ENCODE data around the gene ZNF292.

GRCh38 chr6:87257975-87258374 is 102.6 kb downstream of the ZNF292 start:
- TF ChIP-seq, protein P1, sequence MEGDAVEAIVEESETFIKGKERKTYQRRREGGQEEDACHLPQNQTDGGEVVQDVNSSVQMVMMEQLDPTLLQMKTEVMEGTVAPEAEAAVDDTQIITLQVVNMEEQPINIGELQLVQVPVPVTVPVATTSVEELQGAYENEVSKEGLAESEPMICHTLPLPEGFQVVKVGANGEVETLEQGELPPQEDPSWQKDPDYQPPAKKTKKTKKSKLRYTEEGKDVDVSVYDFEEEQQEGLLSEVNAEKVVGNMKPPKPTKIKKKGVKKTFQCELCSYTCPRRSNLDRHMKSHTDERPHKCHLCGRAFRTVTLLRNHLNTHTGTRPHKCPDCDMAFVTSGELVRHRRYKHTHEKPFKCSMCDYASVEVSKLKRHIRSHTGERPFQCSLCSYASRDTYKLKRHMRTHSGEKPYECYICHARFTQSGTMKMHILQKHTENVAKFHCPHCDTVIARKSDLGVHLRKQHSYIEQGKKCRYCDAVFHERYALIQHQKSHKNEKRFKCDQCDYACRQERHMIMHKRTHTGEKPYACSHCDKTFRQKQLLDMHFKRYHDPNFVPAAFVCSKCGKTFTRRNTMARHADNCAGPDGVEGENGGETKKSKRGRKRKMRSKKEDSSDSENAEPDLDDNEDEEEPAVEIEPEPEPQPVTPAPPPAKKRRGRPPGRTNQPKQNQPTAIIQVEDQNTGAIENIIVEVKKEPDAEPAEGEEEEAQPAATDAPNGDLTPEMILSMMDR (conservative IDR thresholded peaks at IDR 0.05; ENCODE audit: low read depth, low read length) = no peak
- TF ChIP-seq EZH2 (IDR thresholded peaks at IDR 0.05; ENCODE audit: borderline replicate concordance, low read depth, low read length, poor library complexity, severe bottlenecking) = no peak

Data from A673 (cell line).